ENCODE results near the gene ZNF488. TPM values are rescaled to one million over a fixed set of nuclear protein-coding genes. Genes with fewer than 3 reads are reported as not detected.

ZNF488 gene
- polyA plus RNA-seq (2011; rRNA removed) (0.15 and 0.17 TPM in 2 replicates), polyA minus RNA-seq (2011; rRNA and poly(A)+ RNA removed) (0.09 and 0.15 TPM in 2 replicates)

GRCh38 chr10:47384148-47384921, at the start of gene ZNF488:
ZNF488 (minus strand) TSS chr10:47384293; CDS start chr10:47368829, 15,464 bp downstream.
- CTCF ChIA-PET = interaction anchor here (0.9 to 2.4 kb wide), 4 partner anchors 9 to 54 kb away, joined by 3 to 10 read pairs (median 6); no protein-coding TSS in a partner anchor
- peaks cover 5% of the 10 kb centered on the region for H3K27me3 ChIP-seq (ENCODE audit: control insufficient read depth, insufficient read depth, low read length)
- DNase-seq (ENCODE audit: low read depth) = no peak
- POLR2A ChIA-PET = interaction anchor here (0.7 kb wide), 1 partner anchor 9 kb away, joined by 4 read pairs; no protein-coding TSS in a partner anchor
- no peaks in the 10 kb centered on the region for H3K36me3 ChIP-seq (ENCODE audit: control insufficient read depth, insufficient read depth, low read length)
- TF ChIP-seq, protein P1, sequence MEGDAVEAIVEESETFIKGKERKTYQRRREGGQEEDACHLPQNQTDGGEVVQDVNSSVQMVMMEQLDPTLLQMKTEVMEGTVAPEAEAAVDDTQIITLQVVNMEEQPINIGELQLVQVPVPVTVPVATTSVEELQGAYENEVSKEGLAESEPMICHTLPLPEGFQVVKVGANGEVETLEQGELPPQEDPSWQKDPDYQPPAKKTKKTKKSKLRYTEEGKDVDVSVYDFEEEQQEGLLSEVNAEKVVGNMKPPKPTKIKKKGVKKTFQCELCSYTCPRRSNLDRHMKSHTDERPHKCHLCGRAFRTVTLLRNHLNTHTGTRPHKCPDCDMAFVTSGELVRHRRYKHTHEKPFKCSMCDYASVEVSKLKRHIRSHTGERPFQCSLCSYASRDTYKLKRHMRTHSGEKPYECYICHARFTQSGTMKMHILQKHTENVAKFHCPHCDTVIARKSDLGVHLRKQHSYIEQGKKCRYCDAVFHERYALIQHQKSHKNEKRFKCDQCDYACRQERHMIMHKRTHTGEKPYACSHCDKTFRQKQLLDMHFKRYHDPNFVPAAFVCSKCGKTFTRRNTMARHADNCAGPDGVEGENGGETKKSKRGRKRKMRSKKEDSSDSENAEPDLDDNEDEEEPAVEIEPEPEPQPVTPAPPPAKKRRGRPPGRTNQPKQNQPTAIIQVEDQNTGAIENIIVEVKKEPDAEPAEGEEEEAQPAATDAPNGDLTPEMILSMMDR (IDR thresholded peaks at IDR 0.05; ENCODE audit: insufficient read depth, low read depth, low read length) = no peak
- peak within 1 kb of the TSS; percentile 85 for H3K4me3 ChIP-seq (ENCODE audit: low read depth, low read length)

- DNase-seq (ENCODE audit: low read depth) = no peak
- H3K36me3 ChIP-seq (ENCODE audit: control insufficient read depth, insufficient read depth, low read length) = no peaks in the 10 kb centered on the region
- TF ChIP-seq, protein P1 (IDR thresholded peaks at IDR 0.05; ENCODE audit: insufficient read depth, low read depth, low read length) = no peak
- no peak overlapping the region for H3K4me3 ChIP-seq (ENCODE audit: low read depth, low read length)
- POLR2A ChIA-PET = no interaction called here
- CTCF ChIA-PET = interaction anchor here (1.1 kb wide), 1 partner anchor 9 kb away, joined by 3 read pairs; no protein-coding TSS in a partner anchor
- H3K27me3 ChIP-seq (ENCODE audit: control insufficient read depth, insufficient read depth, low read length) = 0 out of 2 replicates have a peak, but pooled peaks cover 2% of the 10 kb centered on the region
Observed at GRCh38 chr10:47425813-47426419, 41.8 kb upstream of the ZNF488 start.

- Histone ChIP-seq H3K36me3 (ENCODE audit: control insufficient read depth, insufficient read depth, low read length) (no peaks in the 10 kb centered on the region), H3K27me3 (ENCODE audit: control insufficient read depth, insufficient read depth, low read length) (0 out of 2 replicates have a peak, but pooled peaks cover 2% of the 10 kb centered on the region), H3K4me3 (ENCODE audit: low read depth, low read length) (no peak overlapping the region)
- POLR2A ChIA-PET = no interaction called here
- TF ChIP-seq, protein P1 (IDR thresholded peaks at IDR 0.05; ENCODE audit: insufficient read depth, low read depth, low read length) = no peak
- CTCF ChIA-PET = interaction anchor here (0.6 kb wide), 1 partner anchor 28 kb away, joined by 3 read pairs; no protein-coding TSS in a partner anchor
- DNase-seq (ENCODE audit: low read depth) = no peak
Observed at GRCh38 chr10:47424231-47424630, 40.1 kb upstream of the ZNF488 start.

DNA sequence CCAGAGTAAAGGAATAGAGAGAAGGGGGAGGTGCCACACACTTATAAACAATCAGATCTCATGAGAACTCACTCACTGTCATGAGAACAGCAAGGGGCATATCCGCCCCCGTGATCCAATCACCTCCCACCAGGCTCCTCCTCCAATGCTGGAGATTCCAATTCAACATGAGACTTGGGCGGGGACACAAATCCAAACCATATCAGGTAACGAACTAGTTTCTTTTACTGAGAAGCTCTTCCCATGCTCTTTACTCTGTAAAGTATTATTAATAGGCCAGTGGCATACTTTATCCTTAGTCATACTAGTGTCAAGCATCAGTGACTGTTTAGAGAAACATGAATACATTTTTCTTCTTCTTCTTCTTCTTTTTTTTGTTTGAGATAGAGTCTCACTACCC, 39.4 kb upstream of the ZNF488 start:
- Histone ChIP-seq H3K27me3 (ENCODE audit: control insufficient read depth, insufficient read depth, low read length) (0 out of 2 replicates have a peak, but pooled peaks cover 2% of the 10 kb centered on the region), H3K4me3 (ENCODE audit: low read depth, low read length) (no peak overlapping the region), H3K36me3 (ENCODE audit: control insufficient read depth, insufficient read depth, low read length) (no peaks in the 10 kb centered on the region)
- ChIA-PET CTCF (interaction anchor here (1.2 kb wide), 1 partner anchor 70 kb away, joined by 3 read pairs; no protein-coding TSS in a partner anchor), POLR2A (no interaction called here)
- TF ChIP-seq, protein P1 (IDR thresholded peaks at IDR 0.05; ENCODE audit: insufficient read depth, low read depth, low read length) = no peak
- DNase-seq (ENCODE audit: low read depth) = no peak
